Adrenal gland (tissue), 5 donors: ENCODE measurements around the gene ATP8B2.

Experiments used
- POLR2A ChIP-seq, 2 donors: fragments of 450-650 bp; IDR thresholded peaks; one replicate each; pipeline ENCODE4 v1.6.1; 2017; ENCODE audit warnings: antibody characterized with exemption in 2 of 2, mild to moderate bottlenecking in 2 of 2, moderate library complexity in 1 of 2
- TF ChIP-seq, protein P1 (sequence below), 6 experiments: fragments of 450-650 bp in 4 of 6; fragments of 200-600 bp in 2 of 6; sonication (generic) in 1 of 6; IDR thresholded peaks; 1 replicate in 5 of 6; 2 replicates in 1 of 6; pipeline versions ENCODE4 v1.5.1 to v1.8.0; 2016 to 2021; ENCODE audit warnings: antibody characterized with exemption in 6 of 6, mild to moderate bottlenecking in 2 of 6, moderate library complexity in 1 of 6
- donor health status: DM: no; HTN: no; CAD: no.

DNA sequence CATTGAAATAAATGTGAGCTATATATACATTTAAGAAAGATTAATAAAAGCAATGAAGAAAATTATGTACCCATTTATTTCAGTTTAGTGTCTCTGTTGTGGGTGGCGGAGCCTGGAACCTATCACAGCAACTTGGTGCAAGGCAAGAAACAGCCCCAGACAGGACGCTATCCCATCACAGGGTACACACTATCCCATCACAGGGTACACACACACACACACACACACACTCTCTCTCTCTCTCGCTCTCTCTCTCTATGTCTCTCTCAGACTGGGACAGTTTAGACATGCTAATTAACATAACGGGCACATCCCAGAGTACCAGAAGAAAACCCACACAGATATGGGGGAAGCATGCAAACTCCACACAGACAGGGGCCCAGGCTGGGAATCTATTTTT is 73.4 kb downstream of the ATP8B2 start:
- TF ChIP-seq, protein P1, sequence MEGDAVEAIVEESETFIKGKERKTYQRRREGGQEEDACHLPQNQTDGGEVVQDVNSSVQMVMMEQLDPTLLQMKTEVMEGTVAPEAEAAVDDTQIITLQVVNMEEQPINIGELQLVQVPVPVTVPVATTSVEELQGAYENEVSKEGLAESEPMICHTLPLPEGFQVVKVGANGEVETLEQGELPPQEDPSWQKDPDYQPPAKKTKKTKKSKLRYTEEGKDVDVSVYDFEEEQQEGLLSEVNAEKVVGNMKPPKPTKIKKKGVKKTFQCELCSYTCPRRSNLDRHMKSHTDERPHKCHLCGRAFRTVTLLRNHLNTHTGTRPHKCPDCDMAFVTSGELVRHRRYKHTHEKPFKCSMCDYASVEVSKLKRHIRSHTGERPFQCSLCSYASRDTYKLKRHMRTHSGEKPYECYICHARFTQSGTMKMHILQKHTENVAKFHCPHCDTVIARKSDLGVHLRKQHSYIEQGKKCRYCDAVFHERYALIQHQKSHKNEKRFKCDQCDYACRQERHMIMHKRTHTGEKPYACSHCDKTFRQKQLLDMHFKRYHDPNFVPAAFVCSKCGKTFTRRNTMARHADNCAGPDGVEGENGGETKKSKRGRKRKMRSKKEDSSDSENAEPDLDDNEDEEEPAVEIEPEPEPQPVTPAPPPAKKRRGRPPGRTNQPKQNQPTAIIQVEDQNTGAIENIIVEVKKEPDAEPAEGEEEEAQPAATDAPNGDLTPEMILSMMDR (IDR thresholded peaks at IDR 0.05) = no peak
- TF ChIP-seq POLR2A (IDR thresholded peaks at IDR 0.05) = no peak
